Kidney (tissue), 14 donors: Measurements from ENCODE around the gene UBXN10. TPM values are rescaled to one million over a fixed set of nuclear protein-coding genes. Genes with fewer than 3 reads are reported as not detected.

ENCODE experiments used
- DNase-seq, 5 donors: peaks; one replicate each; pipeline ENCODE4 v3.0.0-alpha.2; 2013 to 2020
- FAIRE-seq: peaks from 2 replicates; lab custom pipeline; 2012; peaks lifted over from hg19 to GRCh38; lab: Jason Lieb, UNC
- H3K27ac ChIP-seq, 2 donors: one replicate each; pipeline ENCODE4 v1.7.0; 2013; ENCODE audit warnings: low read depth in 2 of 2, low read length in 2 of 2, inconsistent platforms in 1 of 2
- H3K27me3 ChIP-seq: one replicate; pipeline ENCODE4 v1.7.1; 2013; ENCODE audit warnings: low read length, inconsistent platforms; ENCODE audit not compliant: control insufficient read depth, insufficient read depth
- H3K36me3 ChIP-seq, 3 donors: one replicate each; pipeline versions ENCODE4 v1.7.0 to v1.7.1; 2013; ENCODE audit warnings: low read length in 3 of 3, control low read depth in 1 of 3, inconsistent platforms in 1 of 3; ENCODE audit not compliant: insufficient read depth in 3 of 3, control insufficient read depth in 2 of 3
- H3K4me1 ChIP-seq, 3 donors: one replicate each; pipeline versions ENCODE4 v1.7.0 to v1.7.1; 2013; ENCODE audit warnings: low read length in 3 of 3, inconsistent platforms in 1 of 3, low read depth in 1 of 3; ENCODE audit not compliant: control insufficient read depth in 2 of 3, insufficient read depth in 2 of 3
- H3K4me3 ChIP-seq, 3 donors: one replicate each; pipeline versions ENCODE4 v1.7.0 to v1.8.1; 2013; ENCODE audit warnings: low read length in 3 of 3, control low read depth in 1 of 3, inconsistent platforms in 1 of 3
- H3K9ac ChIP-seq, 3 donors: one replicate each; pipeline versions ENCODE4 v1.7.0 to v1.7.1; 2013; ENCODE audit warnings: low read length in 3 of 3, control low read depth in 1 of 3, inconsistent platforms in 1 of 3
- H3K9me3 ChIP-seq, 3 donors: one replicate each; pipeline versions ENCODE4 v1.7.0 to v1.7.1; 2013; ENCODE audit warnings: low read length in 3 of 3, control low read depth in 1 of 3, inconsistent platforms in 1 of 3; ENCODE audit not compliant: control insufficient read depth in 2 of 3, insufficient read depth in 1 of 3
- CTCF ChIP-seq: IDR thresholded peaks from 3 replicates; pipeline ENCODE4 v1.5.1; 2012; ENCODE audit warnings: mild to moderate bottlenecking, moderate library complexity, borderline replicate concordance; ENCODE audit not compliant: insufficient read depth; ENCODE audit errors: extremely low read depth
- intact Hi-C: fragments of 100-400 bp; cut with DNase I; formaldehyde crosslinking; loops from one replicate; pipeline ENCODE4 v1.11.1; 2022
- polyA plus RNA-seq: library from polyadenylated mRNA; stranded (reverse); fragments of 350-450 nt; fragmentation: Illumina TruSeq; extraction: RNeasy Lipid Tissue Mini Kit (QIAGEN cat#74804); gene quantifications from one replicate; pipeline ENCODE4 v1.2.3, GENCODE V29; 2014; ENCODE audit warnings: low read depth, low replicate concordance; ENCODE audit not compliant: insufficient read depth
- total RNA-seq: library from RNA; stranded (reverse); fragmentation: NEBNext Ultra II Directional; extraction: Animal tissue kit (Norgen Biotek cat#: 25700); gene quantifications from one replicate; pipeline ENCODE4 v1.2.1, GENCODE V29; 2021
- donor health status: control.
- donor health status: control.
- donor health status: control.
- donor health status: control.
- donor health status: control.
- donor health status: DM: yes; HTN: yes; CAD: no.
- donor health status: Normal renal cell carcinoma (clear cell type).

The UBXN10 gene
- total and polyA plus RNA-seq, 2 donors from 2014 or later: 2.3 to 12.6 TPM

GRCh38 chr1:20137604-20138003 is 48.3 kb upstream of the UBXN10 start:
- no peak for TF ChIP-seq CTCF
- no peaks in the 10 kb centered on the region for H3K36me3 ChIP-seq
- no peak overlapping the region for H3K27ac ChIP-seq
- H3K9ac ChIP-seq: no peak overlapping the region
- no peaks in the 10 kb centered on the region for H3K27me3 ChIP-seq
- FAIRE-seq (no peak), DNase-seq (peak in 2 of 5 donors; percentile 0 to 33)
- intact Hi-C loops: no loop called here
- no peaks in the 10 kb centered on the region for H3K4me1 ChIP-seq
- H3K9me3 ChIP-seq: no peaks in the 10 kb centered on the region
- H3K4me3 ChIP-seq: no peak overlapping the region

DNA sequence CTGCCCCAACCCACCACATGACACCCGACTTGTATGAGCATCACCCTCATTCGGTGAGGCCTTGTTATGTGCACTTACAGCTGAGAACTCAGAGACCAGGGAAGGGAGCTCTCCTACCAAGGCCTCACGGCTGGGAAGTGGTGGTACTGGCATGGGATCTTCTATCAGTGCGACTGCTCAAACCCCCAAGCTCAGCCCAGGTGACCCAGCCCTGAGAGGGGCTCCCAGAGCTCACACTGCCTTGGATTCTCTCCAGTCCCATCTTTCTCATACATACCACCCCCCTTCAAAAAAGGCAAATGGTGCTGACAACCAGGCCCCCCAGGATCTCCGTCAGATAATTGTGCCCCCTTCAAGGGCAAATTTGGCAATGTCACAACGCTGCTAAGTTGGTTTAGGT is 47.5 kb upstream of the UBXN10 start:
- Histone ChIP-seq H3K36me3 (no peaks in the 10 kb centered on the region), H3K9ac (no peak overlapping the region), H3K27me3 (no peaks in the 10 kb centered on the region), H3K9me3 (no peaks in the 10 kb centered on the region), H3K4me3 (no peak overlapping the region), H3K4me1 (no peaks in the 10 kb centered on the region), H3K27ac (no peak overlapping the region)
- no peak for TF ChIP-seq CTCF
- DNase-seq: no peak
- intact Hi-C loops: no loop called here
- FAIRE-seq: no peak

- Histone ChIP-seq H3K9me3 (no peaks in the 10 kb centered on the region), H3K4me1 (no peaks in the 10 kb centered on the region), H3K27ac (no peak within 1 kb of the TSS), H3K36me3 (no peaks in the 10 kb centered on the region), H3K9ac (no peak within 1 kb of the TSS), H3K27me3 (no peaks in the 10 kb centered on the region), H3K4me3 (no peak within 1 kb of the TSS)
- no peak for DNase-seq
- FAIRE-seq: no peak
- intact Hi-C loops: no loop called here
- no peak for TF ChIP-seq CTCF
Observed at GRCh38 chr1:20138961-20139550, 46.8 kb upstream of the UBXN10 start, which contains the start of gene PLA2G2F. Gene PLA2G2F (plus strand): TSS chr1:20139323. CDS start chr1:20139428, 105 bp downstream.
